Suppressor macrophage (primary cell): ENCODE measurements around the gene RABL6.
"Not testable (repeated sequence)": the region's sequence is repeated elsewhere in the genome, so short reads cannot be mapped to it uniquely, and the experiment has no call there.

Experiments used
- DNase-seq, 4 experiments: peaks; one replicate each; pipeline ENCODE4 v3.0.0-alpha.2; 2020 to 2022

RABL6 gene

DNA sequence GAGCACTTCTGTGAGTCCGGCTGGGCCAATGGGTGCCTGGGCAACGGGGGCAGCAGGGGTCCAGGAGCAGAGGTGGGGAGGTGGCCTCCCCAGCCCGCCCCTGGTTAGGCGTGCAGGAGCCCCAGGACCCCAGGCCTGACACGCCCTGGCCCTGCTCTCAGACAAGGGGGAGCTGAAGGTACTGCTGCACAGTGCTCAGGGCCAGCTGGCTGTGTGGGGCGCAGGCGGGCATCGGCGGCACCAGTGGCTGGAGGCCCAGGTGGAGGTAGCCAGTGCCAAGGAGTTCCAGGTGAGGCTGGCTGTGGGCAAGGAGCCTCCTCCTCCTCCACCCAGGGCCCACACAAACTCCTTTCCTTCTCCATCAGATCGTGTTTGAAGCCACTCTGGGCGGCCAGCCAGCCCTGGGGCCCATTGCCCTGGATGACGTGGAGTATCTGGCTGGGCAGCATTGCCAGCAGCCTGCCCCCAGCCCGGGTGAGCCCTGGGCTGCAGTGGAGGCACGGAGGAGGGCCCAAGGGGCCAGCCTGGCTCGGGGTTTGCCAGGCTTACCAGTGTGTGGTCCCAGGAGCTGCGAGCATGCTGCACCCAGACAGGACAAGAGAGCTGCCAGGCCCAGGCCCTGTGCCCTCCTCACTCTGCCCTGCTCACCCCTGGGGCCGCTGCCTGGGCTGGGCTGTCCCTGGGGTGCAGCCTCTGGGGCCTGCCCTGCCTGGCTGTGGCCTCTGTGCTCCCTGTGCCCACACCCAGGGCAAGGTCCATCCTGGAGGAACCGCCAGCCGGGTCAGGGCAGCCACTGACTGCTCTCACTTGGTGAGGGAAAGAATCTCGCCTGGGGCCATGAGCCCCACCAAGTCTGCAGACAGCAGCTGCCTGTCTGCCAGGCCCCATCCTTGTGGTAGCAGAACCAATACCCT lies 51.4 kb downstream of the RABL6 start:
- no peak for DNase-seq

DNA sequence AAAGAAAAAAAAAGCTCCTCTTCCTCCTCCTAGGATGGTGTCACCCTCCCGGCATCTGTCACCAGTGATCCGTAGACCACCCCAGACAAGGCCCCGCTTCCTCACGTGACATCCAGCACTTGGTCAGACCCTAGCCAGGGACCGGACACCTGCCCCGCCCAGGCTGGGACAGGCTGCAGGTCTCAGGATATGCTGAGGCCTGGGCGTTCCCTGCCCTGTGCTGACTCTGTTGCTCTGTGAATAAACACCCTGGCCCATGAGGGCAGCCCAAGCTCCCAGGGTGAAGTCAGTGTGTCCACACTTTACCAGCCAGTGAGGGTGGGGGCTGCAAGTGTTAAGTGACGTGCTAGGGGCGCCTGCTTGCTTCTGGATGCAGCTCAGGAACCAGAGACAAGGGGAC lies 52.8 kb downstream of the RABL6 start:
- peak in 1 of 4 experiments; percentile 1 for DNase-seq

DNA sequence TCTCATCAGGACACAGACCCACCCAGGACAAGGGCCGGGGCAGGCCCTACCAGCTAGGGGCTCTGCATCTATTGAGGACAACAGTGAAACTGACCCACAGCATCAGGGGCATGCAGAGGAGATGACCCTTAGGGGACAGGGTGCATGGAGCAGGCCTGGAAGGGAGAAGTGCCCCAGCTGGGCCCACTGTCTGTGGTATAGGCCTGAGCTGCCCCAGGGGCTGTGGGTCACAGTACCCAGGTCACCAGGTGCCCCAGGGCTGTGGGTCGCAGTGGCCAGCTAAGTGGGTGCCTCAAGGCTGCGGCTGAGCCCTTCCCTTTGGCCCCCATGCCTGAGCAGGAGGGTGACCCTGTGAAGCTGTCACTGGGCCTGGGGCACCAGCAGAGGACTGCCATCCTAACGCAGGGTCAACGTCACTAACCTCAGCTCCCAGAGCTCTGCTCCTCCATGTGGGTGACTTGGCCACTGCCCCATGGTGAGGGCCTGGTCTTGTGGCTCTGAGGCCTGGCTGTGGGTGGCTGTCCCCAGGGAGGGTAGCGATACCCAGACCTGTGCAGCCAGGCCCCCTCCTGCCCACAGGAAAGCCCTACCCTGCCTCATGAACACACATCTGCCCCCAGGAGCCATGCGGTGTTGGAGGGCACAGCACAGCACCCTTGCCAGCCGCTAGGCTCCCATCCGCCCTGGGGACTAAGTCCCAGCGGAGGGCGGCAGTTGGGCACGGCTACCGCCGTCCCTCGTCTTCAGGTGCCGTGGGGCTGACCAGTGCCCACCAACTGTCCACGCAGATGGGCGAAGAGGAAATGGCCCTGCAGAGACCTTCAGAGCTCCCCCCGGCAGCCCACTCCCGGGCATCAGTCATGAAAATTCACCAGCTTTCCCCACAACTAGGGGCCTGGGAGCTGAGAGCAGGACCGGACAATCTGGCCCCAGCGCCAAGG lies 53.5 kb downstream of the RABL6 start:
- no peak for DNase-seq

DNA sequence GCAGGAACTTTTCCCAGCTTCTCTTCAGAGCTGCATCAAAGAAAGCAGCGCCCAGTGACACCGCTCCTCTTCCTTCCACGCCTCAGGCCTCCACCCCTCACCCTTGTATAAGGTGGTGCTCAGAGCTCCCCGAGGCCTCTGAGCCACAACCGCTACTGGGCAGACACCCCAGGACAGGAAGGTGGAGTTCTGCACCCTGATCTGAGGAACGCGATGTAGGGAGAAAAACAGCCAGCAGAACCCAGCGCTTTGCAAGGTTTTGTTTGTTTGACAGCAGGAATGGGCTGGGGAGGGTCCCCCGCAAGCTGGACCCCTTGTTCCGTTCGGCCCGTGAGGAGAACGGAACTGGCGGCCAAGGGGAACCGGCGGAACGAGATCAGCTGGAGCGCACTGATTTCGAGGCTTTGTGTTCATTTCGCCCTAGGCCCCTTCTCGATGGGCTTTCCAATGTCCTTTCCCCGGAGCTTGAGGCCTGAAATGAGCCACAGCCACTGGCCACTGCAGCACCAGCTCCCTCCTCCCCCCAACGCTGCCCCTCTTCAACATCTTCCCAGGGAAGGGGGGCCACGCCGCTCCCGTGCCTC lies 54.2 kb downstream of the RABL6 start:
- DNase-seq: no peak

DNA sequence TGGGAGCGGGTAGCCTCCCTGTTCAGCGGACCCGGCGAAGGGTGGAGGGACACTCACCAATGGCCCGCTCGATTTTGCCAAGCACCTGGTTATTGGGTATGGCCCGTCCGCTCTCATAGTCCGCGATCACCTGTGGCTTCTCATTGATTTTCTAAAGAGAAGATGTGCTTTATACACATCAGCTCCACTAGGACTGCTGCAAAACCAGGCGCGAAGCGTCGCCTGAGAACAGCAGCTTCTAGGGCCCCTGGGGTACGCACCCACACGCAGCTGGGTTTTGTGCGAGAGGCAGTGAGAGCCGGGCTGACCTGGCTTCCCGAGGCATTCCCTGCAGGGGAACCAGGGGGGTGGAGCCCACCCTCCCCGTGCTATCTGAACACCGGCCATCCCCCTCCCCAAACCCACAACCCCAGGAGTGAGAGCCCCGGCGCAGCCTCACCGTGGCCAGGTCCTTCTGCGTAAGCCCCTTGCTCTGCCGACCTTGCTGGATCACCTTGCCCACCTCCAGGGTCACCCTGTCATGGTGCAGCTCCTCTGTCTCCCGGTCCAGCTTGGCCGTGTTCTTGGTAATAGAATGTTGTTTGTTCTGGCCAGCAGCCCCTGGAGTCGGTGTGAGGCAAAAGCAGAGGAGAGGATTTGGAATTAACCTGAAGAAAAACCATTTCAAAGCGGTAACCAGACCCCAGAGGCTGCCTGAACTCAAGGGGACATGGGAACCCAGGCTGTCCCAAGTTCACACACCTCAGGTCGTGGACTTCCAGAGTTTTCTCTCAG lies 55.3 kb downstream of the RABL6 start:
- no peak for DNase-seq

DNA sequence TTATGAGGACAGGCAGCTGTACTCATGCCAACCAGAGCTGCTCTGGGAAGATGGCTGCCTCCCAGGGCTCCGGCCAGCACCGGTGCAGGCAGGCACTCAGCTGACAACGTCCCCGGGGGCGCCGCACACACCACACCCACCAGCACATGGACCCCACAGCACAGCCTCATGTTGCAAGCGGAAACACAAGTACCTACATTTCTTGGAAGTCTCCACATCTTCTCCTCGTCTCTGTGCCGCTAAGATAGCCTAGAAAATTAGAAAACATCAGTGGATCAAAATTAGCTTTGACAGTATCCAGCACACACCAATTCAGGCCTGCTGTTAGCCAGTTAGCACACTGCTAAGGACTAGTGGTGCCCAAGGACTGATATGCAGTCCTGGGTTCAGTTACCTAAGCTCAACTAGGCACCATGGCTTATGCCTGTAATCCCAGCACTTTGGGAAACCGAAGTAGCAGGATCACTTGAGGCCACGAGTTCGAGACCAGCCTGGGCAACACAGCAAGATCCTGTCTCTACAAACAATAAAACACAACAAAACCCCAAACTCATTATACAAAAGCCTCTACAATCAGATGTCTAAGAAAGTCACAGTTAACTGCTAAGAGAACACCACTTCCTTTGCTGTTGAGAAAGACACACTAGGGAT lies 56.0 kb downstream of the RABL6 start:
- no peak for DNase-seq

DNA sequence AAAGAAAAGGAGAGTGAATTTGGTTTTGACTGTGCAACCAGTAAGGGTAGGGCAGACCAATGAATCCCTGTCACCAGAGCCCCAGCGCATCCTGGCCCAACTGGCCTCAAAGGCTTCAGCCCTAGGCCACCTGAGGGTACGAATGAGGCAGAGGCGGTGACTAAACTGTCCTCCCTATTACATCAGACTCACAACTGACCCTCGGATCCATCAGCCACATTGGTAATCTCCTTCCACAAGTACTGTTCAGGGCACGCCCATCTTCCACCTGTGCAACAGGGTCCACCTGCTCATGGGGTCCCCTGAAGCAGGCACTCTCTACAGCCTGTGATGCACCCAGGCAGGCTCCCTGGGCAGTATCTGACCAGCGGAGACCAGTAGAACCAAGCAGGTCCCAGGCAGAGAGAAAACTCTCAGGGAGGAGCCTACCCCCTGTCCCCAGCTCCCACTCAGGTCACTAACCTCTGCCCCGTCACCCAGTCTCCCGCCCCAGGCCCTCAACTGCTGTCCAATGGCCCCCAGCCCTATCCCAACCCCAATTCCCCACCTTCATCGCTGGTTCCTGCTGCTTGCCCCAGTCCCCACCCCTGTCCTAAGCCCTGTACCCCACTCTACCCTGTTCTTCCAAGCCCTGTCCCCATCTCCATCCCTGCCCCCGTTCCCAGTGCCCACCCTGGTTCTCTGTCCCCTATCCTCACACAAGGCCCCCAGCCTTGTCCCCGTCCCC lies 57.5 kb downstream of the RABL6 start:
- no peak for DNase-seq

DNA sequence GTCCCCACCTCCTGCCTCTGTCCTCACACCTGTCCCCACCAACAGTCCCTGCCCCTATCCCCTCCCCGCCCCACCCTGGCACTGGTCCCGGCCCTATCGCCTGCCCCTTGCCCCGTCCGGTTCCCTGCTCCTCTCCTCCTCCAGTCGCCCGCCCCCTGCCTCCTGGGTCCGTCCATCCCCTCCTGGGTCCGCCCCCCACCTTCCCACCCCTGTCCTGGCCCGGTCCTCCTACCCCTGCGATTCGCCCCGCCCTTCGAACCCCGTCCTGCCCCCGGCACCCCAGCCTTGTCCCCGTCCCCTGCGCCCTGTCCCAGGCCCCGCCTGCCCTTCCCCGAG lies 58.0 kb downstream of the RABL6 start:
- peak in 1 of 4 experiments; percentile 39 for DNase-seq

DNA sequence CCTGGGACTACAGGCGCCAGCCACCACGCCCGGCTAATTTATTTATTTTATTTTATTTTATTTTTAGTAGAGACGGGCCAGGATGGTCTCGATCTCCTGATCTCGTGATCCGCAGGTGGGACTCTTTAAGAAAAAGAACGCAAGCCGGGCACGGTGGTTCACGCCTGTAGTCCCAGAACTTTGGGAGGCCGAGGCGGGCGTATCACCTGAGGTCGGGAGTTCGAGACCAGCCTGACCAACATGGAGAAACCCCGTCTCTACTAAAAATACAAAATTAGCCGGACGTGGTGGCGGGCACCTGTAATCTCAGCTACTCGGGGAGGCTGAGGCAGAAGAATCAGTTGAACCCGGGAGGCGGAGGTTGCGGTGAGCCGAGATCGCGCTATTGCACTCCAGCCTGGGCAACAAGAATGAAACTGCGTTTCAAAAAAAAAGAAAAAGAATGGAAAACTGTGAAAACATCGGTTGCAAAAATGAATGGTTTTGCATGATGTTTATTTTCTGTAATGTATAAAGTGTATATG lies 59.2 kb downstream of the RABL6 start:
- DNase-seq: not testable (repeated sequence)

DNA sequence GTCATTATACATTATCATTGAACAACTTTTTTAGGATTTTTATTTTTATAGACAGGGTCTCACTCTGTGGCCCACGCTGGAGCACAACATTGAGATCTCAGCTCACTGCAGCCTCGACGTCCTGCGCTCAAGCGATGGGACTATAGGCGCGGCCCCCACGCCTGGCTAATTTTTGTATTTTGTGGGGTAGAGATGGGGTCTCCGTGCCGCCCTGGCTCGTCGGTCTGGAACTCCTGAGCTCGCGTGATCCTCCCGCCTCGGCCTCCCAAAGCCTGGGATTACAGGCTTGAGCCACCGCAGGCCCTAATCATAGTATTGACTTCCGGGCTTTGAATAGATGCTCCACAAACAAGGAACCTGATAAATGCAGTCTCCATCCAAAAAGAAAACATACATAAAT lies 59.7 kb downstream of the RABL6 start:
- no peak for DNase-seq

DNA sequence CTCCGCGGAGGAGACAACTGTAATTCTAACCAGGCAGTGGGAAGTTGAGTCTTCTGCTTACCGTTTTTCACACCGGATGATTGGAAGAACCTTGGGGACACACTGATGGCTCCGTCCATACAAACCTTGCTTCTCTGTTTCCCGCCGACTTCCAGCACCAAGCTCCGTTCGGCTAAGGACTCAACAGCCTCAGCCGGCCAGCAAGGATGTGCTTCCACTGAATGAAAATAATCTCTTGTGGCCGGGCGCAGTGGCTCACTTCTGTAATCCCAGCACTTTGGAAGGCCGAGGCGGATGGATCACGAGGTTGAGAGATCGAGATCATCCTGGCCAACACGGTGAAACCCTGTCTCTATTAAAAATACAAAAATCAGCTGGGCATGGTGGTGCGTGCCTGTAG lies 60.2 kb downstream of the RABL6 start:
- DNase-seq: no peak

DNA sequence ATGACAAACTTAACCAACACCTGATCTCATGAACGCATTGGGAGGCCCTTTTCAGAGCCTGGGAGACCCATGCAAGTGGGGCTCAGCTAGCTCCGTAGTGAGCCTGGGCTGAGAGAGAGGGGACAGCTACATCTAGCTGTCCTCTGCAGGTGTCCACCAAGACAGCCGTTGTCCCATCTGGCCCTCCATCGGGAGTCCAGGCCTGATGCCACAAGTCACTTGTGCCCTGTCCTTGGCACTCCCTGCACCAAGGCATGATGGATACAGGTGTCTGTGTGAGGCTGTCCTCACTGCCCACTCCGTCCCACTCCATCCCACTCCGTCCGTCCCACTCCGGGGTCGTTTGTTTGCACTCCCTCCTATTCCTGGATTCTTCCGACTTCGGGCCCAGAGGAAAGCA lies 60.9 kb downstream of the RABL6 start:
- no peak for DNase-seq

DNA sequence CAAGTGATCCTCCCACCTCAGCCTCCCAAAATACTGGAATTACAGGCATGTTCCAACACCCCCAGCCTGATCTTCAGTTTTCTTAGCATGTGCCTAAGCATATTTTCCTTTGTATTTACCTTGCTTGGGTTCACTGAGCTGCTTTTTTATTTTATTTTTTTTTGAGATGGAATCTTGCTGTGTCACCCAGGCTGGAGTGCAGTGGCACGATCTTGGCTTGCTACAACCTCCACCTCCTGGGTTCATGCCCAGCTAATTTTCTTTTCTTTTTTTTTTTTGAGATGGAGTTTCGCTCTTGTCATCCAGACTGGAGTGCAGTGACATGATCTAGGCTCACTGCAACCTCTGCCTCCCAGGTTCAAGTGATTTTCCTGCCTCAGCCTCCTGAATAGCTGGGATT lies 61.9 kb downstream of the RABL6 start:
- DNase-seq: not testable (repeated sequence)

DNA sequence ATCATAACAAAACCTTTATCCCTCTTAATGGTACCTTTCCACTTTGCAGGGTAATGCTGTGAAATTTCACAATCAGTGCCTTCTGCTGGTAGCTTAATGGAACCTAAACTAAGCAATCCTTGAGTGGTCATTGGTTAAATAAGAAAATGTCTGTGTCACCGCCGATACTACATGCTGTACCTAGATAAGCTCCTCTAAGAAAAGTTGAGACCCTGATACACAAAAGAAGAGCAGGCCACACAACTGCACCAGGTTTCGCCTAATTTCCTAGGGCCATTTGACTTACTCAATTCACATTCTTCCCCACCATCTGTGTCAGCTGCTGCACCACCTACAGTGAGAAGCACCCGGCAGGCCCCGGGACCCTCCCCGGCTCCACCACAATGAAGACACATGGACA lies 67.4 kb downstream of the RABL6 start:
- no peak for DNase-seq

DNA sequence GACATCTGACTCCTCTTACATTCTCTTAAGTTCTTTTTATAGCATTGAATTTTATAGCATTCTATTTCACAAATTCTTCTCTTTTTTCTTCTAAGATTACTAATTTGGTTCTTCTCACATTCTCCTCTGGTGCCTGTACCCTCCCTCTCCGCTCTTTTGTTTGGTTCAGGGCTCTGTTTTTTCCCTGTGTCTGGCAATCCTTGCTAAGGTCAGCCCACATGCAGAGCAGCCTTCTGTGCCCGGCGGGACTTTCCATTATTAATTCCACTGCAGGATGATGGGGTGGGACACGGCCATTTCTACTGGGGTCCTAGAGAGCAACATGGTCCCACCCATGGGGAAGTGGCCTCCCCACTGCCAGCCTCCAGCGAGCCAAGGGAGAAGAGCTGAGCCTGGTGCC lies 68.7 kb downstream of the RABL6 start:
- no peak for DNase-seq

DNA sequence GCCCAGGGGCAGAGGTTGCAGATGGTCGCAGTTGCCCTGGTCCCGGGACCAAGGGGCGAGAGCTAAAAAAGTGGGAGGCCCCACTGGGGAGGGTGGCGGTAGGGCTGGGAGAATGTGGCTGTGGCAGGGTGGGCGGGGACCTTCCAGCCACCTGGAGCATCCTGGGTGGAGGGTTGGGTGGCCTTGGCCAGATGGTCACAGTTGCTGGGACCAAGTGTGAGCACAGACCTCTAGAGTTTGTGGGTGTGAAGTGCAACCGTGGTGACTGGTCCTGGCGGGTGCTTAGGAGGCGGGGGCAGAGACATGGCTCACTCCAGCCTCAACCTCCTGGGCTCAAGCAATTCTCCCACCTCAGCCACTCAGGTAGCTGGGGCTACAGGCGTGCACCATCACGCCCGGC lies 72.9 kb downstream of the RABL6 start:
- no peak for DNase-seq

DNA sequence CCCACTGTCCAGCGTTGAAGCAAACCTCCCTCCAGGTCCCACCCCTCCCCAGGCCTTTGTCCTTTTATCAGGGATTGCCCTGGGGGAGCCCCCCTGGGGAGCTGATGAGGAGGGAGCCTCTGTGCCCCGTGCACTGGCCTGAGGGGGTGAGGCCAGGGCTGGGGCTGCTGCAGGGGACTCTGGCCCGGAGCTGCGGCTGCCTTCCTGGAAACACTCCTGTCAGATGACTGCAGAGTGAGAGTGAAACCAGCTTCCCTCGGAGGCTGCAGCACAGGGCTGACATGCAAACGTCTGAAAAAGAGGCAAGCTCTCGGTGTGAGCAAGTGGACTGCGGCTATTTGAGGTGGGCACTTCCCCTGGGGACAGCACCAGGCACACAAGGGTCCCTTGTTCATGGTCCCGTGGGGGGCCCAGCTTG lies 74.0 kb downstream of the RABL6 start:
- peak; percentile 23 to 75 (median 60) for DNase-seq

DNA sequence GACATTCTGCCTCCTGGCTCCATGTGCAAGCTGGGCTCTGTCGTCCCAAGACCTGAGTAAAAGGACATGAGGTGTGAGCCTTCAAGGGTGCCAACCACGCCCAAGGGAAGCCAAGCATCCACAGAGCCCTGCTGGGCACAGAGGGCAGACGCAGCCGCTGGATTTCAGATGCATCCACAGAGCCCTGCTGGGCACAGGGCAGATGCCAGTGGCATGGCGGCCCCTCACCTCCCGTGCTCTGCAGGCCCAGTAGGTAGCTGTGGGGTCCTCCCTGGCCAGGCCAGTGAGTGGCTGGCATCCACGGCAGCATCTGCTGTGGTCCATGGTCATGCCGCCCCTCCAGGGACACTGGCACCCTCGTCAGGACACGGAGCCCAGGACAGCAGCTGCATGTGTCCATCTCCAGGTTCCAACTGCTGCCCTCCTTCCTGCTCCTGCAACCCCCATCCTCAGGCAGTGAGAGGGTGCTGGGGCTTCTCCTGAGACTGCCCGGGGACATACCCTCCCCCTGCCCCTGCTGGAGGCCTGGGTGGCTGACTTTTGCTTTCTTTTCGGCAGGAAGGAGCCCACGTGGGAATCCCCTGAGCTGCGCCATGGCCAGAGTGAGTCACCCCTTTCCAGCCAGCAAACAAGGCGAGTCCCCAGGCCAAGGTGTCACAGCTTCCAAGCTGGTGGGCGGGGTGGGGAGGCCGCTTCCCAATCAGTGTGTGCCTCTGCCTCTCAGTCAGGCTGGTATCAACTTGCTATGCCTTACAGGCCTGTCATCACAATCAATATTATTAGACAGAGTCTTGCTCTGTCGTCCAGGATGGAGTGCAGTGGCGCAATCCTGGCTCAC lies 74.6 kb downstream of the RABL6 start:
- DNase-seq: peak; percentile 82 to 92 (median 88)

DNA sequence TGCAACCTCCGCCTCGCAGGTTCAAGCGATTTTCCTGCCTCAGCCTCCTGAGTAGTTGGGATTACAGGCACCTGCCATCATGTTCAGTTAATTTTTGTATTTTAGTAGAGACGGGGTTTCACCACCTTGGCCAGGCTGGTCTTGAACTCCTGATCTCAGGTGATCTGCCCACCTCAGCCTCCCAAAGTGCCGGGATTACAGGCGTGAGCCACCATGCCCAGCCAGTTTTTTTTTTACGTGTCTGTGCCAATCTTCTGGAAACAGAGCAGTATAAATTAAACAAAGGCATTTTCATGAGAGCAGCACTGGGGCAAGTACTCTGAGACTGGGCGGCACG lies 75.2 kb downstream of the RABL6 start:
- not testable (repeated sequence) for DNase-seq

DNA sequence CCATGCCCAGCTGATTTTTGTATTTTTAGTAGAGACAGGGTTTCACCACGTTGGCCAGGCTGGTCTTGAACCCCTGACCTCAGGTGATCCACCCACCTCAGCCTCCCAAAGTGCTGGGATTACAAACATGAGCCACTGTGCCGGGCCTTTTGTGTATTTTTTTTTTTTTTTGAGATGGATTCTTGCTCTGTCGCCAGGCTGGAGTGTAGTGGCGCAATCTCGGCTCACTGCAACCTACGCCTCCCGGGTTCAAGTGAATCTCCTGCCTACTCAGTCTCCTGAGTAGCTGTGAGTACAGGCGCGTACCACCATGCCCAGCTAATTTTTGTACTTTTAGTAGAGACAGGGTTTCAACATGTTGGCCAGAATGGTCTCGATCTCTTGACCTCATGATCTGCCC lies 75.9 kb downstream of the RABL6 start:
- not testable (repeated sequence) for DNase-seq
